ACC112 (cell line): ENCODE results near the gene MAP2.

Experiments used
- H2AFZ ChIP-seq: fragments of 200-600 bp; sonication (generic); one replicate; pipeline ENCODE4 v1.6.0; 2017; ENCODE audit warnings: antibody characterized with exemption, low read length; ENCODE audit not compliant: unreplicated experiment
- H3K27ac ChIP-seq: fragments of 200-600 bp; sonication (generic); 2 replicates; pipeline ENCODE4 v1.5.1; 2014; ENCODE audit warnings: low read depth, mild to moderate bottlenecking, antibody characterized with exemption, low read length, moderate library complexity
- H3K27me3 ChIP-seq: fragments of 200-600 bp; sonication (generic); 2 replicates; pipeline ENCODE4 v1.6.1; 2014; ENCODE audit warnings: mild to moderate bottlenecking, antibody characterized with exemption, low read length, moderate library complexity, mixed read lengths; ENCODE audit not compliant: insufficient read depth
- H3K36me3 ChIP-seq: fragments of 200-600 bp; sonication (generic); 2 replicates; pipeline ENCODE4 v1.6.1; 2016; ENCODE audit warnings: mild to moderate bottlenecking, antibody characterized with exemption, low read length, moderate library complexity, mixed read lengths; ENCODE audit not compliant: insufficient read depth
- H3K4me1 ChIP-seq: fragments of 200-600 bp; sonication (generic); one replicate; pipeline ENCODE4 v1.6.1; 2016; ENCODE audit warnings: low read length, mixed read lengths; ENCODE audit not compliant: insufficient read depth, unreplicated experiment, control insufficient read depth
- H3K4me3 ChIP-seq: fragments of 200-600 bp; sonication (generic); 2 replicates; pipeline ENCODE4 v1.5.1; 2014; ENCODE audit warnings: mild to moderate bottlenecking, low read depth, low read length
- H3K79me2 ChIP-seq: fragments of 200-600 bp; sonication (generic); one replicate; pipeline ENCODE4 v1.6.0; 2016; ENCODE audit warnings: low read length; ENCODE audit not compliant: control insufficient read depth, unreplicated experiment, insufficient read depth

MAP2 gene

DNA sequence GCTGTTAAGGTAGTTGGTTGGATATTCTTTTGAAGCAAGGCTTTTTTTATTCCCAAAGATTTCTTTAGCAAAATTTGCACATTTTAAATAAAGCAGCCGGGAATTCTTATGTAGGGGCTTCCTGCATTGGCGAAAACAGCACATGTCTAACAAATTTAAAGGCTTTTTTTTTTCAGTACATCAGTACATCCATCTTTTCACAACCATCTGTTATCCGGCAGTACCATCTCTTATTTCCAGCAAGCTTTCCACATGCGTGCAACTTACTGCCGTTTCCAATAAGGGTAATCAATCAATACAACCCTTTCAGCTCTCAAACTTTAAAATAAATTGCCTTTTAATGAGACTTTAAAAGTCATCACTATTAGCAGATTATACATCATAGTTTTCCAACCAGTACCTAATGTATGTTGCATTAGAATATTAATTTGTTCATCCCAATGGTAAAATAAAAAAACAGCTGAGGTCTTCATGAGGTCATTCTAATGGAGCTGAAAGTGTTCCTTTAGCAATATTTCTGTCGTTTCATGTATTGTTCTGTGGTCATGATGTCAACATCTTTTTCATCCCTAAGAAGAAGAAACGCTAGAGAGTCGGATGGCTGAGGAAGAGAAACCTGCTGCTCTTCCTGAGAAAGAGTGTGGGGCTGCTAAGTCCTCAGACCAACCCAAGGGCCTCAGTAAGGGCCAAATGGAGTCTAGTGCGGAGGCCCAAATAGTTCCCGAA is 266.3 kb downstream of the MAP2 start:
- Histone ChIP-seq H3K79me2 (no peaks in the 10 kb centered on the region), H3K36me3 (peaks cover 9% of the 10 kb centered on the region), H3K4me1 (no peaks in the 10 kb centered on the region), H2AFZ (no peak overlapping the region), H3K4me3 (no peak overlapping the region), H3K27me3 (no peaks in the 10 kb centered on the region), H3K27ac (no peak overlapping the region)

DNA sequence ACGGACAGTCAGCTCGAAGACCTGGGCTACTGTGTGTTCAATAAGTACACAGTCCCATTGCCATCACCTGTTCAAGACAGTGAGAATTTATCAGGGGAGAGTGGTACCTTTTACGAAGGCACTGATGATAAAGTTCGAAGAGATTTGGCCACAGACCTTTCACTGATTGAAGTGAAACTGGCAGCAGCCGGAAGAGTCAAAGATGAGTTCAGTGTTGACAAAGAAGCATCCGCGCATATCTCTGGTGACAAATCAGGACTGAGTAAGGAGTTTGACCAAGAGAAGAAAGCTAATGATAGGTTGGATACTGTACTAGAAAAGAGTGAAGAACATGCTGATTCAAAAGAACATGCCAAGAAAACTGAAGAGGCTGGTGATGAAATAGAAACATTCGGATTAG is 270.9 kb downstream of the MAP2 start:
- H3K27me3 ChIP-seq = no peaks in the 10 kb centered on the region
- peaks cover 9% of the 10 kb centered on the region for H3K36me3 ChIP-seq
- H3K4me3 ChIP-seq = no peak overlapping the region
- H2AFZ ChIP-seq = no peak overlapping the region
- no peaks in the 10 kb centered on the region for H3K79me2 ChIP-seq
- H3K4me1 ChIP-seq = no peaks in the 10 kb centered on the region
- no peak overlapping the region for H3K27ac ChIP-seq

- H3K4me3 ChIP-seq = no peak overlapping the region
- H3K27ac ChIP-seq = no peak overlapping the region
- no peak overlapping the region for H2AFZ ChIP-seq
- H3K79me2 ChIP-seq = no peaks in the 10 kb centered on the region
- H3K36me3 ChIP-seq = peaks cover 9% of the 10 kb centered on the region
- no peaks in the 10 kb centered on the region for H3K27me3 ChIP-seq
- no peaks in the 10 kb centered on the region for H3K4me1 ChIP-seq
These were observed 273.2 kb downstream of the MAP2 start for GRCh38 chr2:209696836-209697711.

- Histone ChIP-seq H3K27me3 (no peaks in the 10 kb centered on the region), H3K27ac (no peak overlapping the region), H2AFZ (no peak overlapping the region), H3K4me1 (no peaks in the 10 kb centered on the region), H3K4me3 (no peak overlapping the region), H3K36me3 (peaks cover 5% of the 10 kb centered on the region; the same call in 1 of the 2 replicates), H3K79me2 (no peaks in the 10 kb centered on the region)
These were observed 278.9 kb downstream of the MAP2 start for GRCh38 chr2:209702775-209703174.

DNA sequence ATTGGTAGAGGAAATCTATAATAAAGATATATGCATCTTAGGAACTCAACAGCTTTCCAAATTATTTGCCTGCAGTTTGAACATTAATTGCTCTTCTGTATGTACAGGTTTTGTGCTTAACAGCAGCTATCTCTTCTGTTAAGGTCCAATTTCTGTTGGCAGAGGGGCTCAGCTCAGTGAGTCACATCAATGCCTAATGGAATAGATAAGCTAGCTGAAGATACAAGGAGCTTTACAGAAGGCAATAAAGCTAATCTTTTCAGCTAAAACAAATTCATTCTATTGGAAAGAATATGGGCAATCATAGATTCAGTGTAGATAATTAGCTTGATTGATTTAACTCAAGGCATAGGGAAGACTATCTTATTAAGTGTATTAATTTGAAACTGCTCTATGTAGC is 289.4 kb downstream of the MAP2 start:
- Histone ChIP-seq H3K36me3 (no peaks in the 10 kb centered on the region), H2AFZ (no peak overlapping the region), H3K4me1 (no peaks in the 10 kb centered on the region), H3K27ac (no peak overlapping the region), H3K4me3 (no peak overlapping the region), H3K79me2 (no peaks in the 10 kb centered on the region), H3K27me3 (no peaks in the 10 kb centered on the region)

DNA sequence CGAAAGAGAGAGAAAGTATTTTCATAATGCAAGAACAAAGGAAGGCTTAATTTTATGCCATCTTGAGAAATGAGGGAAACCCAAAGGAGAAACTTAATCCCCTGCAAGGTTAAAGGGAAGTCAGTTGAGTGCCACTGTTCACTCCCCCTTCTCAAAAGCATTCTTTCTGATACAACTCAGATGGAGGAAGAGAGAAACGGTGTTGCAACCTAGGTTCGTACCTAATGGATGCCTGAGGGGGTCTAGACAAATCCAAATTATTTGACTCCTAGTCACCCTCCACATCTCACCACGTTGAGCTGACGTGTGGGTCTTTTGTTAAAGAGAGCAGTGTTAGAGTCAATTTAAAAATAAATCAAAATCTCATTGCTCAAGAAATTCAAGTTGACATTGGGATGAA is 295.2 kb downstream of the MAP2 start:
- no peak overlapping the region for H2AFZ ChIP-seq
- H3K27me3 ChIP-seq = no peaks in the 10 kb centered on the region
- no peaks in the 10 kb centered on the region for H3K36me3 ChIP-seq
- H3K4me1 ChIP-seq = peaks cover 14% of the 10 kb centered on the region
- no peak overlapping the region for H3K4me3 ChIP-seq
- H3K27ac ChIP-seq = no peak overlapping the region
- no peaks in the 10 kb centered on the region for H3K79me2 ChIP-seq

- Histone ChIP-seq H3K4me1 (peaks cover 14% of the 10 kb centered on the region), H3K79me2 (no peaks in the 10 kb centered on the region), H3K27ac (no peak overlapping the region), H3K27me3 (no peaks in the 10 kb centered on the region), H3K36me3 (no peaks in the 10 kb centered on the region), H2AFZ (peak overlapping the region; percentile 9), H3K4me3 (no peak overlapping the region)
These were observed 297.6 kb downstream of the MAP2 start for GRCh38 chr2:209721497-209721896.

DNA sequence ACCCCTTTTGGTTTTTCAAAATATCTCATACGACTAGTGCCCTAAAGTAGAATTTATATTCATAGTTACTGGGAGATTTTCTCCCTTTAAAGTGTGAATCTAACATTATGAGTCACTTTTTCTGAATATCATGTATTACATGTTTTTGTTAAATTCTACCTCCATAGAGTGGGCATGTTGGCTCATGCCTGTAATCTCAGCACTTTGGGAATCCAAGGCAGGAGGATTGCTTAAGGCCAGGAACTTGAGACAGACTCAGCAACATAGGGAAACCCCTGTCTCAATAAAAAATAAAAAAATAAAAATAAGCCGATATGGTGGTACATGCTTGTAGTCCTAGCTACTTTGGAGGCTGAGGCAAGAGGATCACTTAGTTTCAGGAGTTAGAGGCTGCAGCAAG is 302.5 kb downstream of the MAP2 start:
- Histone ChIP-seq H3K27me3 (no peaks in the 10 kb centered on the region), H2AFZ (no peak overlapping the region), H3K27ac (no peak overlapping the region), H3K36me3 (no peaks in the 10 kb centered on the region), H3K4me3 (no peak overlapping the region), H3K79me2 (no peaks in the 10 kb centered on the region), H3K4me1 (peaks cover 8% of the 10 kb centered on the region)

DNA sequence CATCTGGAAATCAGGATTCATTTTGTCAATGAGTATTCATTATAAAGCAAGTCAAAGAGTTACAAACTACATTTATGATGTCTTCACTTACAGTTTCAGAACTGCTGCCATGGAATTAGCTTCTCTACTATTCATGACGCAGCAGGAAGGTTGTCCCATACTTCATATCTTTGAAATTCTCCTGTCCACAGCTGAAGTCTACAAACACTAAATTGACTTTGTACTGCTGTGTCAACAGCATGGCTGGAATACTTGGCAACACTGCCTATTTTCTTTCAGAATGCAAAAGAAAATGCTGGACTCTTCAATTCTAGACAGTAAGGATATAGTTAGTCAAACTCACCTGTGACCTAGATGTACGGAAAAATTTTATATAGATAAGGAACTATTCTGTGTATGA is 303.2 kb downstream of the MAP2 start:
- no peak overlapping the region for H3K4me3 ChIP-seq
- H3K4me1 ChIP-seq = peaks cover under 1% of the 10 kb centered on the region
- no peak overlapping the region for H3K27ac ChIP-seq
- H3K27me3 ChIP-seq = no peaks in the 10 kb centered on the region
- no peaks in the 10 kb centered on the region for H3K36me3 ChIP-seq
- no peaks in the 10 kb centered on the region for H3K79me2 ChIP-seq
- no peak overlapping the region for H2AFZ ChIP-seq

- Histone ChIP-seq H3K79me2 (no peaks in the 10 kb centered on the region), H3K27me3 (peaks cover 12% of the 10 kb centered on the region), H3K36me3 (no peaks in the 10 kb centered on the region), H3K27ac (no peak overlapping the region), H3K4me1 (no peaks in the 10 kb centered on the region), H2AFZ (no peak overlapping the region), H3K4me3 (no peak overlapping the region)
These were observed 311.0 kb downstream of the MAP2 start for GRCh38 chr2:209734805-209735204.

GRCh38 chr2:209741953-209742352 is 318.1 kb downstream of the MAP2 start:
- Histone ChIP-seq H3K4me1 (no peaks in the 10 kb centered on the region), H3K27me3 (peaks cover 44% of the 10 kb centered on the region), H3K4me3 (no peak overlapping the region), H3K36me3 (no peaks in the 10 kb centered on the region), H3K27ac (no peak overlapping the region), H3K79me2 (no peaks in the 10 kb centered on the region), H2AFZ (no peak overlapping the region)
